ENCODE data around the gene CCDC88C.

The CCDC88C gene

DNA sequence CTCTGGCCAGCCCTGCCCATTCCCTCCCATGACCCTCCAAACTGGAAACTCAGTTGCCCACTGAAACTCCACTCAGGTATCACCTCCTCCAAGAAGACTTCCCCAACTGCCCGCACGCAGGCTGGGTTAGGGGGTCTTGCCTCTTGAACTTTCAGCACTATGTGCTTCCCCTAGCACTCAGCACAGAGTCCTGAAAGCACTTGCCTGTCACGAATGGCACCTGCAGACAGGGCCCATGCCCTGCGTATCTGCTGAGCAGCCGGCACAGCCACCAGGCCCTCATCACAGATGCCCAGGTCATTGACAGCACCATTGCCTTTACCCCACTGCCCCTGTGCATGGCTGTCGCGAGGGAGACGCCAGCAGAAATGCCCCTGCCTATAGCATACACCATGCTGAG is 11.2 kb downstream of the CCDC88C start:
- H3K4me3 ChIP-seq (ENCODE audit: low read depth, low read length), result no peak overlapping the region
- CTCF ChIA-PET, result interaction anchor here (2.1 kb wide), 1 partner anchor 12 kb away, joined by 7 read pairs; no protein-coding TSS in a partner anchor
- POLR2A ChIA-PET, result no interaction called here
- DNase-seq (ENCODE audit: low read depth, low spot score), result no peak
- TF ChIP-seq, protein P1, sequence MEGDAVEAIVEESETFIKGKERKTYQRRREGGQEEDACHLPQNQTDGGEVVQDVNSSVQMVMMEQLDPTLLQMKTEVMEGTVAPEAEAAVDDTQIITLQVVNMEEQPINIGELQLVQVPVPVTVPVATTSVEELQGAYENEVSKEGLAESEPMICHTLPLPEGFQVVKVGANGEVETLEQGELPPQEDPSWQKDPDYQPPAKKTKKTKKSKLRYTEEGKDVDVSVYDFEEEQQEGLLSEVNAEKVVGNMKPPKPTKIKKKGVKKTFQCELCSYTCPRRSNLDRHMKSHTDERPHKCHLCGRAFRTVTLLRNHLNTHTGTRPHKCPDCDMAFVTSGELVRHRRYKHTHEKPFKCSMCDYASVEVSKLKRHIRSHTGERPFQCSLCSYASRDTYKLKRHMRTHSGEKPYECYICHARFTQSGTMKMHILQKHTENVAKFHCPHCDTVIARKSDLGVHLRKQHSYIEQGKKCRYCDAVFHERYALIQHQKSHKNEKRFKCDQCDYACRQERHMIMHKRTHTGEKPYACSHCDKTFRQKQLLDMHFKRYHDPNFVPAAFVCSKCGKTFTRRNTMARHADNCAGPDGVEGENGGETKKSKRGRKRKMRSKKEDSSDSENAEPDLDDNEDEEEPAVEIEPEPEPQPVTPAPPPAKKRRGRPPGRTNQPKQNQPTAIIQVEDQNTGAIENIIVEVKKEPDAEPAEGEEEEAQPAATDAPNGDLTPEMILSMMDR (IDR thresholded peaks at IDR 0.05; ENCODE audit: insufficient read depth, low read length, missing control alignments), result no peak

DNA sequence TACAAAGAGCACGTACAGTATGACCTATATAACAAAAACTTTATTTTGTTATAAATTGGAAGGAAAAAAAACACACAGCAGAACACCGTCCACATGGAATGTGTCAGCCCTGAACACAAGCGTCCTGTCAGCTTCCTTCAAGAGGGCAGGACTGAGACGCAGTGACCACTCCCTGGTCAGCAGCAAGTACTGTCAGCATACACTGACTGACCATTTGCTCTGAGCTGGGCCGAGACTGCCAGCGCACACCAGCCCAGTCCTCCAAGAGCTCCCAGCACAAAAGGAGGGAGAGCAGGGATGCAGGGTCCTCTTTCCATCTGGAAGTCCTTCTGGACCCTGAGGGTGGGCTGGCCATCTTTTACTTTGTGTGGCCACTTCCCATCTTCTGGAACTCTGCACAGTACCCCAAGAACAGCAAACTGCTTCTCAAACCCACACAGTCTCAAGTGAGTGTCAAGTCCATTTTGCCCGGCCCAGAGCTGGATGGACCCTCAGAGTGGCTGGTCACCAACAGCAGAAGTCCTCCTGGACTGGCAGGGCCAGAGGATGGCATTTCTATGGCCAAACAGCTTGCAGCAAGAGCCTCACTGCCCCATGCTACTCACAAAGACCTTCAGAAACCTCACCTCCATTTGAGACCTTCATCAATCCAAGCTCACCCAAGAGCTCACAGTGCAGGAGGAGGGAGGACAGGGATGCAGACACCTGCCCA is 11.7 kb downstream of the CCDC88C start:
- CTCF ChIA-PET, result interaction anchor here (2.1 kb wide), 1 partner anchor 13 kb away, joined by 7 read pairs; no protein-coding TSS in a partner anchor
- TF ChIP-seq, protein P1 (IDR thresholded peaks at IDR 0.05; ENCODE audit: insufficient read depth, low read length, missing control alignments), result no peak
- no peak overlapping the region for H3K4me3 ChIP-seq (ENCODE audit: low read depth, low read length)
- DNase-seq (ENCODE audit: low read depth, low spot score), result no peak
- POLR2A ChIA-PET, result no interaction called here

DNA sequence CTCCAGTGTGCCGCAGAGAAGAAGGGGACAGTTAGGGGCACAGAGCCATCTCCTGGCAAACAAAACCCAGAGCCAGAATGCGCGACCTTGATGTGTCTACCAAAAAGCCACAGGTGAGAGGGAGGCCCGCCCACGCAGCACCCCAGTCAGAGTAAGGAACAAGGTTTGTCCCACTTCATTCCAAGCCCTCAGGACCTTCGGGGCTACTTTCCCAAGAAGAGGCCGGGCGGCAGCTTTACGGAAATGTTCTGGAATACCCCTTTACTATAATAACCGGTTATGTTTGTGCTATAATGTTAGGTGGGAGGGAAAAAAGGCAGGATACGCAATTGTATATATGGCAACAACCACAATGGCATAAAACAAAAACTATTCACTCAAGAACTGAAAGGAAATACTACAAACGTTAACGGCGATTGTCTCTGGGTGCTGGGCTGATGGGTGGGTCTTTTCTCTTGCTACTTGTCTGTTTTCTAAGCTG is 12.3 kb downstream of the CCDC88C start:
- no peak overlapping the region for H3K4me3 ChIP-seq (ENCODE audit: low read depth, low read length)
- CTCF ChIA-PET, result interaction anchor here (2.1 kb wide), 1 partner anchor 13 kb away, joined by 7 read pairs; no protein-coding TSS in a partner anchor
- POLR2A ChIA-PET, result no interaction called here
- TF ChIP-seq, protein P1 (IDR thresholded peaks at IDR 0.05; ENCODE audit: insufficient read depth, low read length, missing control alignments), result no peak
- DNase-seq (ENCODE audit: low read depth, low spot score), result no peak

- H3K4me3 ChIP-seq (ENCODE audit: low read depth, low read length), result no peak overlapping the region
- CTCF ChIA-PET, result interaction anchor here (1.1 kb wide), 1 partner anchor 79 kb away, joined by 5 read pairs; no protein-coding TSS in a partner anchor
- POLR2A ChIA-PET, result no interaction called here
- TF ChIP-seq, protein P1 (IDR thresholded peaks at IDR 0.05; ENCODE audit: insufficient read depth, low read length, missing control alignments), result no peak
- no peak for DNase-seq (ENCODE audit: low read depth, low spot score)
Observed at GRCh38 chr14:91402771-91403600, 14.6 kb downstream of the CCDC88C start.

DNA sequence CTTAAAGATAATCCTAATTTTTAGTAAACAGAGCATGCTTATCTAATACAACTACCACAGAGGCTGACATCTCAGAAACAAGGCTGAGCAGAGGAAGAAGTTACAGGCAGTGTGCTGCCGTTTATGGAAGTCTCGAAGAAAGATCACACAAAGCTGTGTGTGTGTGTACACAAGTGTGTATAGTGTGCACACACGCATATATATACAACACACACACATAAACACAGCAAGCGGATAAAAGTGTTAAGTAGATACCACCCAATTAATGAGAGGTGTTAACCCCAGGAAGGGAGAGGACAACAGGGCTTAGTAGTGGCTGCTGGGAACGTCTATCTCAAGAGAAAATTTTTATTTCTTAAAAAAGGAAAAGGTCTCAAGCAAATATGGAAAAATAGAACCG is 15.3 kb downstream of the CCDC88C start:
- DNase-seq (ENCODE audit: low read depth, low spot score), result no peak
- ChIA-PET POLR2A (no interaction called here), CTCF (interaction anchor here (1.1 kb wide), 1 partner anchor 79 kb away, joined by 5 read pairs; no protein-coding TSS in a partner anchor)
- TF ChIP-seq, protein P1 (IDR thresholded peaks at IDR 0.05; ENCODE audit: insufficient read depth, low read length, missing control alignments), result no peak
- no peak overlapping the region for H3K4me3 ChIP-seq (ENCODE audit: low read depth, low read length)

DNA sequence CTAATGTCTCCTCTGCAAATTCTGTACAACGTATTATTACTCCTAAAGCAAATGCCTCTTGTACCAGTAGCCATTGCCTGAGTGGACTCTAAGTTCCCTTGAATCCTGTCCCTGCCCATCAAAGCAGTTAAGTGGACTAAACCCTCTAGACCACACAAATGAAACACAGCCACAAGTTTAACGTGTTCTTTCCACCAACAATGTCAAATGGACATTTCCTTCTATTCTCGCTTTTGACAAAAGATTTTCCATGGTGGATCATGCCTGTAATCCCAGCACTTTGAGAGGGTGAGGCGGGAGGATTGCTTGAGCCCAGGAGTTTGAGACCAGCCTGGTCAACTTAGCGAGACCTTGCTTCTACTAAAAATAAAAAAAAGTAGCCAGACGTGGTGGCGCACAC is 15.9 kb downstream of the CCDC88C start:
- no peak for DNase-seq (ENCODE audit: low read depth, low spot score)
- ChIA-PET POLR2A (no interaction called here), CTCF (no interaction called here)
- TF ChIP-seq, protein P1 (IDR thresholded peaks at IDR 0.05; ENCODE audit: insufficient read depth, low read length, missing control alignments), result no peak
- no peak overlapping the region for H3K4me3 ChIP-seq (ENCODE audit: low read depth, low read length)

Measured in AG04449 (cell line).